SW 1271 (cell line): Measurements from ENCODE around the gene TMEFF1.

ENCODE experiments used
- DNase-seq, 2 experiments: peaks; one replicate each; lab custom pipeline; 2025; lab: John Stamatoyannopoulos, UW

Gene TMEFF1

DNA sequence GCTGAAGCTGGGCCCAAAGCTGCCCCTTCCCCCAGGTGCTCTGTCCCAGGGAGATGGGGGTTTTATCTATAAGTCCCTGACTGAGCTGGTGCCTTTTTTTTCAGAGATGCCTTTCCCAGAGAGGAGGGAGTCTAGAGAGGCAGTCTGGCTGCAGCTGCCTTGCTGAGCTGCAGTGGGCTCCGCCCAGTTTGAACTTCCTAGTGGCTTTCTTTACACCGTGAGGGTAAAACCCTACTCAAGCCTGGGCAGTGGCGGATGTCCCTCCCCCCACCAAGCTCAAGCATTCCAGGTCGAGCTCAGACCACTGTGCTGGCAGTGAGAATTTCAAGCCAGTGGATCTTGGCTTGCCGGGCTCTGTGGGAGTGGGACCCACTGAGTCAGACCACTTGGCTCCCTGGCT, 146.2 kb downstream of the TMEFF1 start:
- no peak for DNase-seq

DNA sequence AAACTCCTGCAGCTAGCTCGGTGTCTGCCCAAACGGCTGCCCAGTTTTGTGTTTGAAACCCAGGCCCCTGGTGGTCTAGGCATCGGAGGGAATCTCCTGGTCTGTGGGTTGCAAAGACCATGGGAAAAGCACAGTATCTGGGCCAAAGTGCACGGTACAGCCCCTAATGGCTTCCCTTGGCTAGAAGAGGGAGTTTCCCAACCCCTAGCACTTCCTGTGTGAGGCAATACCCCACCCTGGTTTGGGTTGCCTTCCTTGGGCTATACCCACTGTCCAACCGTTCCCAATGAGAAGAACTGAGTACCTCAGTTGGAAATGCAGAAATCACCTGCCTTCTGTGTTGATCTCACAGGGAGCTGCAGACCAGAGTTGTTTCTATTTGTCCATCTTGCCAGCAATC, 146.7 kb downstream of the TMEFF1 start:
- no peak for DNase-seq

DNA sequence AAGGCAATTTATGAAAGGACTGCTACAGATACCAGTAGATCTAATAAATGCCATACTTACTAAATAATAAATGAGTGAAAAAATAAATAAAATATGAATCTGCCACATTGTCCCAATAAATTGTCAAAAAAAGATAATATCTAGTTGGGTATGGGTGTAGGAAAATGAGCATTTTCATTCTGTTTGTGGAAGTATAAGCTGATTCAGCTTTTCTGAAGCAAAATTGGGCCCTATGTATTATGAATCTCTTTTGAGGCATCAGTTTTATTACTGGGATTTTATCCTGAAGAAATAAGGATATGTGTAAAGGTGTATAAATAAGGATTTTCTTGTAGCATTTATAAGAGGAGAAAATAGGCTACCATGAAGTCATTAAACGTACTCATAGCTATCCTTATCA, 151.0 kb downstream of the TMEFF1 start:
- no peak for DNase-seq

DNA sequence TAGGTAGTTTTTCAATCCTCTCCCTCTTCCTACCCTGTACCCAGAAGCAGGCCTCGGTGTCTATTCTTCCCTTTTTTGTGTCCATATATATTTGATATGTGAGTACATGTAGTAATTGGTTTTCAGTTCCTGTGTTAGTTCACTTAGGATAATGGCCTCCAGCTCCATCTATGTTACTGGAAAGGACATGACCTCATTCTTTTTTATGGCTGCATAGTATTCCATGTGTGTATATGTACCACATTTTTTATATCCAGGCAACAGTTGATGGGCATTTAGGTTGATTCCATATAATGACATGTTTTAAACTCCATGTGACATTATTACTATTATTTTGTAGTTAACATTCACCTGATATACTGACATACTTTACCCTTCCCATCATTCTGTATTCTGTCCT, 154.0 kb downstream of the TMEFF1 start:
- no peak for DNase-seq
